Hepatocyte (in vitro differentiated cells): ENCODE data around the gene CFAP161.

ENCODE experiments used
- CTCF ChIP-seq: fragments of 200-600 bp; sonication (generic); IDR thresholded peaks from 2 replicates; pipeline ENCODE4 v1.5.1; 2016; ENCODE audit warnings: antibody characterized with exemption, mild to moderate bottlenecking; ENCODE audit not compliant: poor library complexity
- EZH2 ChIP-seq: fragments of 200-600 bp; sonication (generic); IDR thresholded peaks from 2 replicates; pipeline ENCODE4 v1.6.1; 2016; ENCODE audit warnings: antibody characterized with exemption, mild to moderate bottlenecking, borderline replicate concordance
- EZH2phosphoT487 ChIP-seq: fragments of 200-600 bp; sonication (generic); IDR thresholded peaks from one replicate; pipeline ENCODE4 v1.6.1; 2018; ENCODE audit warnings: antibody characterized with exemption, mild to moderate bottlenecking, low read depth, moderate library complexity; ENCODE audit not compliant: unreplicated experiment, severe bottlenecking

GRCh38 chr15:81111018-81111417, 23.1 kb upstream of the CFAP161 start:
- TF ChIP-seq CTCF = no peak
- no peak for TF ChIP-seq EZH2
- TF ChIP-seq EZH2phosphoT487 = no peak
